DMS153 (cell line): Measurements from ENCODE around the gene NAA20.
"Not testable (repeated sequence)": the region's sequence is repeated elsewhere in the genome, so short reads cannot be mapped to it uniquely, and the experiment has no call there.

ENCODE experiments used
- DNase-seq: peaks from one replicate; lab custom pipeline; 2025; lab: John Stamatoyannopoulos, UW

The NAA20 gene

DNA sequence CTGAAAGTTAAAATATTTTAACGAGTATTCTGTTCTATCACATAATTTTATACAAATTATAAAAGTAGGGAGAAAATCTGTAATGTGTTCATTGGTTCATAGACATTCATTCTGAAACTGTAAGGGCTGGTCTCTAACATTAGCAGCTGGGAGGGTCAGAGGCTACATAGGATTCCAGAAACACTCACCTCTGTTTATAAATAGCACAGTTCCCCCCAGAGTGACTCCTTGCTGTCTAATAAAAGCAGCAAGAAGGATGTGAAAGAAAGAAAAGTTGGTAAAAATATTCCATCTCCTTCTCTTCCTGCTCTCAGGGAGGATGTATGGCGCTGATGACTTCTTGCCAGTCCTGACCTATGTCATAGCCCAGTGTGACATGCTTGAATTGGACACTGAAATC lies 25.3 kb upstream of the NAA20 start:
- no peak for DNase-seq

- no peak for DNase-seq
Observed at GRCh38 chr20:19992996-19993908, 23.9 kb upstream of the NAA20 start.

DNA sequence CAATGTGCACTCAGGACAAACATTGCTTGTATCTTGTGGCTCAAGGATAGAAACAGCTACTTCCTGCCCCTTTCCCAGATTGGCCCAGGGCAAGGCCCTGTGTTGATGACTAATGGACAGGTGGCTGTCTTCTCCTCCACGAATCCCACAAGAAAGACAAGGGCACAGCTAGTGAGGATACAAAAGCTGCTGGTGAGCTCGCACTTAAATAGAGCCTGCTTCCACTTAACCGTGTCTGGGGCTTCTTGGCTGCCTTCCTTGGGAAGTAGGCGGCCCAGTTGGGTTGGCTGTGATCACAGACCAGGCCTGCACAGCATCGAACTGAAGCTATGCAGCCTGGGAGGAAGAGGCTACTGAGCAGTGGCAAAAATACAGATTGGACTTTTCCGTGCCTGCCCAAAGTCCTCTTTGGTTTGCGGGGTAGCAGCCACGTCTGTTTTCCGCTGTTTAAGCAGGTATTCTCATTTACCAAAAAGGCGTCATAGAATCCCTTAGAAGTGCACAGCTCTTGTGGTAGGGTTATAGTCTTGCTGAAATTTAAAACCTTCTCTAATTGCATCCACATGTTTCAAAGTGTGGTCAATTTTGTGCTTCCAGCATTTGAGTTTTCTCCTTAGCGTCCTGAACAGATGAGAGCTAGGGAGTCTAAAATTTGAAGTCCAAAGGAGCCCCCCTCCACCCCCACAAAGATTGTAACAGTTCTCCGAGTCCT lies 23.0 kb upstream of the NAA20 start:
- no peak for DNase-seq

DNA sequence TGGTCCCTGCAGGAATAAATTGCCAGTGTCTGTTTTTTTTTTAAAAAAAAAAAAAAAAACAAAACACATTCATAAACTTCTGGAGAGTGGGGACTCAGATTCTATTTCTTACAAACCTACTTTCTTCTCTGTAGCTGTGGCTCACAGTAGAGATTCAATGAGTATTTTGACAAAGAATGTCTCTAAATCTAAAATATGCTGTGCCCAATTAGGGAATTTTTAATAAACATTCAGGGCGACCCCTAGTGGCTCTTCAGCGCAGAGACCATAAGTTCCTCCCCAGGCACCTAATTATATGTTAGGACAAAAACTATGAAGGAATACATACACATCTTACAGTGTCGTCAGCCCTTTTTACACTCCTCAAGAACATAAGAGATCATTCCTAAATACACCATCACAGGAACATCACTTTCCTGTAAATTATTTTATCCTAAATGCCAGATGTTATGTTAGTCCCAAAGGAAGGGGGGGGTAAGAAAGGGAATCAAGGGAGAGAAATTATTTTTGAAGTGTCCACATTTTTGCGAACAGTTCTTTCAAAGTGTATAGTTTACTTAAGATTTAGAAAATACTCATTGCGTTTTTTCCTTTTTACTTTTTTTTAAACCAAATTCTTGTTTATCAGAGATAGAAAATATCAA lies 21.8 kb upstream of the NAA20 start:
- DNase-seq = peak; percentile 7

DNA sequence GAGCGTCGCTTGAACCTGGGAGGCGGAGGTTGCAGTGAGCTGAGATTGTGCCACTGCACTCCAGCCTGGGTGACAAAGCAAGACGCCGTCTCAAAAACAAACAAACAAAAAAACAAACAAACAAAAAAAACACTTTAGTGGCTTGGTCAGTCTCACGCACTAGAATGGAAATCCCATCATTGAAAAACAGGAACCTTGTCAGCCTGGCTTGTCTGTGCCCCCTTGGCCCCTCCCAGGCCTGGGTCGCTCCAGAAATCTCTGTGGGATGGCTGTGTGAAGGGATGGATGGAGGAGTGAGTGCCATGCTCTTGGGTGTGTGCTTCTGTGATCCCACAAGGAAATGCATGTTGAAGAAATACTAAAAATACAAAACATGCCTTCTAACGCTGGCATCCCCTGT lies 20.9 kb upstream of the NAA20 start:
- DNase-seq = no peak

- no peak for DNase-seq
Observed at GRCh38 chr20:19996917-19997316, 20.2 kb upstream of the NAA20 start.

GRCh38 chr20:19998990-19999705 lies 18.0 kb upstream of the NAA20 start:
- no peak for DNase-seq

DNA sequence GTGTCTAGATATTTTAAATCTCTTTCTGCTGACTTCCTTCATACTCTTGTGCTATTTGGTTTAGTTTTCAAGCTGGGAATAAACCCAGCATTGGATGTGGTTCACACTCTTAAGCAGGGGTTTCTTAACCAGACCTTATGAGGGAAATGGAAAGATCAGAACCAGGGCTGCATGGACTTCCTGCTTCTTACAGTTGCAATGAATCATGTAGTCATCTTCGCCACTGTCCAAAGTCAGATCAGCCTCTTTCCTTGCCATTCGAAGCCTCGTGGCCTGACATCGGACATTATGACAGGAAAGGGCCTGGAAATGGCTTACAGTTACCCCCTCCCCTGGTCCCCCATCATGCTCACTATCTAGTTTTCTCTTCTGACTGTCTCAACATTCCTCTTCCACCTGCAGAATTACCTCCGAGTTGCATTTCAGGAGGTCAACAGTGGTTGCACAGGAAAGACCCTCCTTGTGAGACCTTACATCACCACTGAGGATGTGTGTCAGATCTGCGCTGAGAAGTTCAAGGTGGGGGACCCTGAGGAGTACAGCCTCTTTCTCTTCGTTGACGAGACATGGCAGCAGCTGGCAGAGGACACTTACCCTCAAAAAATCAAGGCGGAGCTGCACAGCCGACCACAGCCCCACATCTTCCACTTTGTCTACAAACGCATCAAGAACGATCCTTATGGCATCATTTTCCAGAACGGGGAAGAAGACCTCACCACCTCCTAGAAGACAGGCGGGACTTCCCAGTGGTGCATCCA lies 16.8 kb upstream of the NAA20 start:
- no peak for DNase-seq

GRCh38 chr20:20002101-20002998 lies 14.8 kb upstream of the NAA20 start:
- DNase-seq = no peak

DNA sequence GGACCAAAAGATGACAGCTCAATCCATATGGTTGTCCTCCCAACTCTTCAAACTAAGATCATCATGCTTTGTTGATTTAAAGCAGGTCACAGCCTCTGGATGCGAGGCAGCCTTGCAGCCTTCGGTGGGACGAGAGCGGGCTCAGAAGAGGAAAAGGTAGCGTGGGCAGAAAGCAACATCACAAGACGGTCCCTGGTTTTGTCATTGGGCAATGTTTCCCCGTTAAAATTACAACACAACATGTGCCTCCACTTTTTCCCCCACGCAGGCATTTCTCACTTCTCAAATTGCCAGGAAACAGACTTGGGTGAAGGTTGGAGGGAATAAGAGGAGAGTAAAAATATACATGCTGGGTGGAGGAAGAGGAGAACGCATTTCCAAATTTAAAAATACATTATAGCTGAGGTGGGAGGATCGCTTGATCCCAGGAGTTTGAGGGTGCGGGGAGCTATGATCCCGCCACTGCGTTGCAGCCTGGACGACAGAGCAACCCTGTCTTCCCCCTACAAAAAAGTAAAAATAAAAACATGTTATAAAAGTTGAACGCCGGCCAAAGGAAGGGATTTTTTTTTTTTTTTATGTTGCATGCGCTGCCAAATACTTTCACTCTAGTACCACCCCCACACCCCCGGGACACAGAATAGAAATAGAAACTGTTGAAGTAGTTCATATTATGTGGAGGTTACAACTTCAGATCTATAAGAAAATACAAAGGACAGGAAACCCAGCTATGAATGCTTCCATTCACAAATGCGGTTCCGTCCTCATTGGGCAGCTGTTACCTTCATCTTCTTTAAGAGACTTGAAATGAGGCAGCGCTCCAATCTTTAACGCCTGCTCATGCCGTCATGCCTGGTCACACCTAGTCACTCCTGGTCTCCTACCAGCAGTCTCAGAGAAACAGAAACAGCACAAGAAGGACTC lies 13.9 kb upstream of the NAA20 start:
- no peak for DNase-seq

DNA sequence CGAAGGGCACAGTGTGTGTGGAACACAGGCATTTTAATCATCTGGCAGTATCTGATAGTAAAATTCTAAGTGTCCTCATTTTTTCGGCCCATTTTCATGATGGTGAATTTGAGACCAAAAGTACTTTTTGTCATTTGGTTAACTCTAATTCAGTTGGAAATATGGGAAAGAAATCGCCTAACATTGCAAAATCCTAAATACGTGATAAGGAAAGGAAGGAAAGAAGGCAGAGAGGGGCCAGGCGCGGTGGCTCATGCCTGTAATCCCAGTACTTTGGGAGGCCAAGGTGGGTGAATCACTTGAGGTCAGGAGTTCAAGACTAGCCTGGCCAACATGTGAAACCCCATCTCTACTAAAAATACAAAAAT lies 13.2 kb upstream of the NAA20 start:
- not testable (repeated sequence) for DNase-seq

DNA sequence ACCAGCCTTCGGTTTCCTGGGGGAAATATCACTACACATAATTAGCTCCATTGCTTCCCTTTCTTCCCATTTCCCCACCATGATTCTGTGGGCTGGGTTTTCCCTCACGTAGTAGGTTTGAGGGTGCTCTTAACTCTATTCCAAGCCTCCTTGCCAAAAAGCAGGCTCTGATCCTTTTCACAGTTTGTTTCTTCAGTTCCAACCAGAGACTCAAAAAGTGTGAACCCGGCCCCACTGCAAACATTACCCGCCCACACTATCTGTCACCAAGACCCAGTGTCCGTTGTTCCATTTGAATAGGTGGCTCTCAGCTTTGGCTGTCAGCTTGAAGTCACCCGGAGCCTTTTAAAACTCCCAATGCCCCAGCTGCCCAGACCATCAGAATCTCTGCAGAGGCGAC lies 11.8 kb upstream of the NAA20 start:
- no peak for DNase-seq

DNA sequence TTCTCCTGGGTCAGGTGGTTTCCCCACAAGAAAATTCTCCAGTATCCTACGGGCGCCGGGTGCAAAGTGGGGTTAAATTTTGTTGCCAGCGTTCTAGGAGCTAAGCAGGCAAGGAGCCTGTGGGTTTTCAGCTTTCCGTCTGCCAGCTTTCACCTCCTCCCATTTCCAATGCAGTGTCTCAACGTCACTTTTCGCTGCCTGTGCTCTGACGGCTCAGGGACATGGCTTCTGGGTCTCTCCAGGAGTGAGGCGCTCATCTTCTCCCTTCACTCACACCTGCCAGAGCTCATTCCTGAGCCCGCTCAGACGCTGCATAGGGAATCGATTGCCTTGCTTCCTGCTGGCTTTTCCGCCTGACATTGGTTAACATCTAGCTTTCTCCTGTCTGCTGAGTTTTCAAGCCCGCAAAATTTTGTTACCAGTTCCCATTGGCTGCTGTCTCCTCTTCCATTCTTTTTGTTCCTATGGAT lies 7.3 kb upstream of the NAA20 start:
- peak; percentile 47 for DNase-seq

- DNase-seq = peak; percentile 89
Observed at GRCh38 chr20:20010639-20011500, 6.3 kb upstream of the NAA20 start.

GRCh38 chr20:20012541-20012940 lies 4.6 kb upstream of the NAA20 start:
- DNase-seq = peak; percentile 36

- peak; percentile 13 for DNase-seq
Observed at GRCh38 chr20:20014659-20015058, 2.5 kb upstream of the NAA20 start.

GRCh38 chr20:20017844-20018185 lies 653 bp downstream of the NAA20 start:
- DNase-seq = no peak

DNA sequence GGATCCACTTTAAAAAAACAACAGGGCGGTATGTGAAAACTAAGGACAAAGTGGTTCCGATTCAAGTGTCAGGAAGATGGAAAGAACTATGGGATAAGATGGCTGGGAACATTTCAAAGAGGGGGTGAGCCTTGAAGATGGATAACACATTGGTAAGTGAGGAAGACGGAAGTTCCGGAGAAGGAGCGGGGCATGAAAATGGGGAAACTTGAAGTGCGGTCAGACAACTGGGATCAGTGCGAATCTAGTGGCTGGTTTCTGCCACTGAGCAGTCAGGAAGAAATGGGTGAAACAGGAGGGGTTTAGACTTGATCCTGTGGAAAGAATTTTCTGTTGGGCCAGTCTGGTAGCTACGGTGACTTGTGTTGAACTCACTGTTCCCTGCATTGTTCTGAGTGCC lies 1.2 kb downstream of the NAA20 start:
- no peak for DNase-seq
